OCI-LY7 (cell line): Measurements from ENCODE around the gene NCKAP5.

Experiments
- EZH2phosphoT487 ChIP-seq: fragments of 200-600 bp; sonication (generic); IDR thresholded peaks from 2 replicates; pipeline ENCODE4 v1.6.1; 2018; ENCODE audit warnings: low read depth, borderline replicate concordance, mild to moderate bottlenecking, mixed run types, antibody characterized with exemption, low read length, moderate library complexity, mixed read lengths
- TF ChIP-seq, protein P1 (sequence below): fragments of 200-600 bp; sonication (generic); conservative IDR thresholded peaks from 2 replicates; pipeline ENCODE4 v1.5.1; 2014; ENCODE audit warnings: mild to moderate bottlenecking, antibody characterized with exemption, low read length, moderate library complexity, mixed read lengths

GRCh38 chr2:133568598-133568997 lies 335 bp upstream of the NCKAP5 start:
- TF ChIP-seq, protein P1, sequence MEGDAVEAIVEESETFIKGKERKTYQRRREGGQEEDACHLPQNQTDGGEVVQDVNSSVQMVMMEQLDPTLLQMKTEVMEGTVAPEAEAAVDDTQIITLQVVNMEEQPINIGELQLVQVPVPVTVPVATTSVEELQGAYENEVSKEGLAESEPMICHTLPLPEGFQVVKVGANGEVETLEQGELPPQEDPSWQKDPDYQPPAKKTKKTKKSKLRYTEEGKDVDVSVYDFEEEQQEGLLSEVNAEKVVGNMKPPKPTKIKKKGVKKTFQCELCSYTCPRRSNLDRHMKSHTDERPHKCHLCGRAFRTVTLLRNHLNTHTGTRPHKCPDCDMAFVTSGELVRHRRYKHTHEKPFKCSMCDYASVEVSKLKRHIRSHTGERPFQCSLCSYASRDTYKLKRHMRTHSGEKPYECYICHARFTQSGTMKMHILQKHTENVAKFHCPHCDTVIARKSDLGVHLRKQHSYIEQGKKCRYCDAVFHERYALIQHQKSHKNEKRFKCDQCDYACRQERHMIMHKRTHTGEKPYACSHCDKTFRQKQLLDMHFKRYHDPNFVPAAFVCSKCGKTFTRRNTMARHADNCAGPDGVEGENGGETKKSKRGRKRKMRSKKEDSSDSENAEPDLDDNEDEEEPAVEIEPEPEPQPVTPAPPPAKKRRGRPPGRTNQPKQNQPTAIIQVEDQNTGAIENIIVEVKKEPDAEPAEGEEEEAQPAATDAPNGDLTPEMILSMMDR: no peak
- TF ChIP-seq EZH2phosphoT487: no peak
